Neuronal stem cell (in vitro differentiated cells): ENCODE results near the gene RGSL1.

Source experiments
- DNase-seq: peaks from one replicate; pipeline ENCODE4 v3.0.0-alpha.2; 2013; ENCODE audit warnings: low spot score
- H2AFZ ChIP-seq: one replicate; pipeline ENCODE4 v1.6.1; 2013; ENCODE audit warnings: mild to moderate bottlenecking, low read length, inconsistent platforms
- H2AK5ac ChIP-seq: 2 replicates; pipeline ENCODE4 v1.6.1; 2013; ENCODE audit warnings: low read depth, mild to moderate bottlenecking, inconsistent platforms, low read length, moderate library complexity, mixed read lengths
- H2BK120ac ChIP-seq: 2 replicates; pipeline ENCODE4 v1.6.1; 2013; ENCODE audit warnings: low read depth, mild to moderate bottlenecking, inconsistent platforms, low read length, moderate library complexity, mixed read lengths
- H2BK12ac ChIP-seq: one replicate; pipeline ENCODE4 v1.6.1; 2013; ENCODE audit warnings: low read length, inconsistent platforms
- H2BK15ac ChIP-seq: 2 replicates; pipeline ENCODE4 v1.6.1; 2013; ENCODE audit warnings: mild to moderate bottlenecking, low read length, inconsistent platforms, mixed read lengths
- H2BK5ac ChIP-seq: one replicate; pipeline ENCODE4 v1.6.1; 2013; ENCODE audit warnings: inconsistent platforms, mild to moderate bottlenecking, low read length, moderate library complexity
- H3K14ac ChIP-seq: one replicate; pipeline ENCODE4 v1.6.1; 2013; ENCODE audit warnings: low read length, inconsistent platforms
- H3K18ac ChIP-seq: 2 replicates; pipeline ENCODE4 v1.6.1; 2013; ENCODE audit warnings: low read length, inconsistent platforms
- H3K23ac ChIP-seq: 2 replicates; pipeline ENCODE4 v1.6.1; 2013; ENCODE audit warnings: low read depth, mild to moderate bottlenecking, mixed read lengths, low read length, inconsistent platforms; ENCODE audit not compliant: poor library complexity
- H3K27ac ChIP-seq: replicated peaks from 3 replicates; pipeline ENCODE4 v1.5.1; 2013; ENCODE audit warnings: low read length, inconsistent platforms
- H3K27me3 ChIP-seq, 3 experiments: 2 replicates each; pipeline ENCODE4 v1.6.1; 2013; ENCODE audit warnings: low read length in 3 of 3, mild to moderate bottlenecking in 2 of 3, inconsistent platforms in 1 of 3, low read depth in 1 of 3, mixed read lengths in 1 of 3, moderate library complexity in 1 of 3; ENCODE audit not compliant: control insufficient read depth in 3 of 3, insufficient read depth in 3 of 3
- H3K36me3 ChIP-seq, 2 donors: replicated peaks in 1 of 2; 2 replicates each; pipeline ENCODE4 v1.6.1; 2013; ENCODE audit warnings: low read length in 2 of 2; ENCODE audit not compliant: control insufficient read depth in 2 of 2, insufficient read depth in 2 of 2
- H3K4ac ChIP-seq: 2 replicates; pipeline ENCODE4 v1.6.1; 2013; ENCODE audit warnings: inconsistent platforms, mild to moderate bottlenecking, low read length, moderate library complexity
- H3K4me1 ChIP-seq, 2 donors: 1 replicate in 1 of 2; 2 replicates in 1 of 2; pipeline ENCODE4 v1.6.1; 2013; ENCODE audit warnings: low read length in 2 of 2, low read depth in 1 of 2; ENCODE audit not compliant: control insufficient read depth in 2 of 2, insufficient read depth in 1 of 2
- H3K4me2 ChIP-seq: one replicate; pipeline ENCODE4 v1.6.1; 2013; ENCODE audit warnings: mild to moderate bottlenecking, low read length, inconsistent platforms; ENCODE audit not compliant: insufficient read depth, poor library complexity, severe bottlenecking
- H3K4me3 ChIP-seq, 2 donors: 2 replicates each; pipeline ENCODE4 v1.5.1; 2013; ENCODE audit warnings: low read length in 2 of 2, mild to moderate bottlenecking in 2 of 2, inconsistent platforms in 1 of 2, moderate library complexity in 1 of 2
- H3K79me1 ChIP-seq: one replicate; pipeline ENCODE4 v1.6.1; 2013; ENCODE audit warnings: low read depth, mild to moderate bottlenecking, inconsistent platforms, low read length, moderate library complexity
- H3K9ac ChIP-seq: one replicate; pipeline ENCODE4 v1.6.1; 2013; ENCODE audit warnings: mild to moderate bottlenecking, low read depth, low read length, inconsistent platforms; ENCODE audit not compliant: poor library complexity
- H3K9me3 ChIP-seq, 2 donors: replicated peaks in 1 of 2; 2 replicates each; pipeline versions ENCODE3 to v1.6.1; 2013; ENCODE audit warnings: low read length in 2 of 2, mild to moderate bottlenecking in 2 of 2, inconsistent platforms in 1 of 2, low read depth in 1 of 2, mixed read lengths in 1 of 2, moderate library complexity in 1 of 2; ENCODE audit not compliant: control insufficient read depth in 2 of 2, insufficient read depth in 1 of 2
- H4K8ac ChIP-seq: one replicate; pipeline ENCODE4 v1.6.1; 2013; ENCODE audit warnings: low read depth, mild to moderate bottlenecking, inconsistent platforms, low read length, moderate library complexity
- H4K91ac ChIP-seq: one replicate; pipeline ENCODE4 v1.6.1; 2013; ENCODE audit warnings: low read length, low read depth, mild to moderate bottlenecking, inconsistent platforms; ENCODE audit not compliant: poor library complexity
- WGBS, 2 donors: extraction: QIAGEN DNeasy Blood & Tissue Kit; methylation state at CpG; one replicate each; pipeline ENCODE4 v1.1.7; 2013; ENCODE audit warnings: missing lambda C conversion rate in 2 of 2, mixed read lengths in 1 of 2; ENCODE audit not compliant: insufficient read length in 2 of 2, insufficient replicate concordance in 1 of 2; ENCODE audit errors: extremely low coverage in 2 of 2; 5-methylcytosine and 5-hydroxymethylcytosine counted together

The RGSL1 gene

GRCh38 chr1:182575540-182576149 lies 125.7 kb downstream of the RGSL1 start:
- DNase-seq, result no peak
- no peak overlapping the region for H3K4me3 ChIP-seq
- H4K8ac ChIP-seq, result no peak overlapping the region
- H3K27ac ChIP-seq, result no peak overlapping the region
- no peak overlapping the region for H2BK120ac ChIP-seq
- H2BK12ac ChIP-seq, result no peak overlapping the region
- no CpG with 5 or more reads among the region's 3 CpGs for WGBS, 2 donors
- no peak overlapping the region for H2BK15ac ChIP-seq
- no peak overlapping the region for H2AK5ac ChIP-seq
- no peaks in the 10 kb centered on the region for H3K9me3 ChIP-seq
- no peak overlapping the region for H2AFZ ChIP-seq
- no peak overlapping the region for H3K4me2 ChIP-seq
- no peak overlapping the region for H3K23ac ChIP-seq
- no peak overlapping the region for H3K4ac ChIP-seq
- no peak overlapping the region for H3K9ac ChIP-seq
- peaks cover 0 to 2% of the 10 kb centered on the region in 2 donors for H3K4me1 ChIP-seq
- no peak overlapping the region for H3K18ac ChIP-seq
- no peak overlapping the region for H2BK5ac ChIP-seq
- H3K36me3 ChIP-seq, result no peaks in the 10 kb centered on the region
- no peaks in the 10 kb centered on the region for H3K79me1 ChIP-seq
- H4K91ac ChIP-seq, result no peak overlapping the region
- no peak overlapping the region for H3K14ac ChIP-seq
- no peaks in the 10 kb centered on the region for H3K27me3 ChIP-seq

- DNase-seq, result no peak
- Histone ChIP-seq H4K91ac (no peak overlapping the region), H3K18ac (no peak overlapping the region), H2BK5ac (no peak overlapping the region), H3K4me1 (peaks cover 0 to under 1% of the 10 kb centered on the region in 2 donors), H3K14ac (no peak overlapping the region), H2AFZ (no peak overlapping the region), H3K36me3 (no peaks in the 10 kb centered on the region), H3K27me3 (no peaks in the 10 kb centered on the region), H3K4me3 (no peak overlapping the region), H2BK12ac (no peak overlapping the region), H3K9me3 (no peaks in the 10 kb centered on the region), H3K27ac (no peak overlapping the region), H2AK5ac (no peak overlapping the region), H3K23ac (no peak overlapping the region), H2BK120ac (no peak overlapping the region), H2BK15ac (no peak overlapping the region), H4K8ac (no peak overlapping the region), H3K4me2 (no peak overlapping the region), H3K9ac (no peak overlapping the region), H3K4ac (no peak overlapping the region), H3K79me1 (no peaks in the 10 kb centered on the region)
- WGBS, 2 donors, result no CpG with 5 or more reads among the region's 2 CpGs
Measured at GRCh38 chr1:182580736-182581135, 130.8 kb downstream of the RGSL1 start.

GRCh38 chr1:182584746-182585145 lies 134.8 kb downstream of the RGSL1 start:
- Histone ChIP-seq H3K14ac (no peak overlapping the region), H3K36me3 (no peaks in the 10 kb centered on the region), H4K8ac (no peak overlapping the region), H3K4me1 (peaks cover 0 to 2% of the 10 kb centered on the region in 2 donors), H3K18ac (no peak overlapping the region), H3K9me3 (peaks cover 4 to 7% of the 10 kb centered on the region in 2 donors), H3K4me2 (no peak overlapping the region), H3K9ac (no peak overlapping the region), H3K27ac (no peak overlapping the region), H2BK15ac (no peak overlapping the region), H2AK5ac (no peak overlapping the region), H4K91ac (no peak overlapping the region), H2BK5ac (no peak overlapping the region), H2AFZ (no peak overlapping the region), H3K4ac (no peak overlapping the region), H3K23ac (no peak overlapping the region), H3K79me1 (no peaks in the 10 kb centered on the region), H2BK12ac (no peak overlapping the region), H3K4me3 (no peak overlapping the region), H3K27me3 (no peaks in the 10 kb centered on the region), H2BK120ac (no peak overlapping the region)
- WGBS, 2 donors, result no CpG with 5 or more reads among the region's 4 CpGs
- DNase-seq, result no peak

GRCh38 chr1:182586380-182586779 lies 136.4 kb downstream of the RGSL1 start:
- no peaks in the 10 kb centered on the region for H3K27me3 ChIP-seq
- no peak overlapping the region for H4K8ac ChIP-seq
- H2BK120ac ChIP-seq, result no peak overlapping the region
- H3K4me1 ChIP-seq, result peaks cover 0 to 2% of the 10 kb centered on the region in 2 donors
- no peak overlapping the region for H3K4me2 ChIP-seq
- no peak overlapping the region for H3K9ac ChIP-seq
- no peak overlapping the region for H2BK5ac ChIP-seq
- H3K27ac ChIP-seq, result no peak overlapping the region
- no peak overlapping the region for H2BK12ac ChIP-seq
- H3K14ac ChIP-seq, result no peak overlapping the region
- H4K91ac ChIP-seq, result no peak overlapping the region
- no peak overlapping the region for H3K18ac ChIP-seq
- peaks cover 4 to 7% of the 10 kb centered on the region in 2 donors for H3K9me3 ChIP-seq
- H3K23ac ChIP-seq, result no peak overlapping the region
- H2AFZ ChIP-seq, result no peak overlapping the region
- H3K79me1 ChIP-seq, result no peaks in the 10 kb centered on the region
- no peak overlapping the region for H2AK5ac ChIP-seq
- H3K4me3 ChIP-seq, result no peak overlapping the region
- no peaks in the 10 kb centered on the region for H3K36me3 ChIP-seq
- H2BK15ac ChIP-seq, result no peak overlapping the region
- no CpG with 5 or more reads among the region's 11 CpGs for WGBS, 2 donors
- no peak for DNase-seq
- H3K4ac ChIP-seq, result no peak overlapping the region
